ENCODE data around the gene SPRY1.

- TF ChIP-seq GATA2 (IDR thresholded peaks at IDR 0.05; ENCODE audit: low read depth, low read length) (no peak), GATA3 (IDR thresholded peaks at IDR 0.05; ENCODE audit: low read depth, low read length) (no peak)
Observed at GRCh38 chr4:123404533-123404932, 7.9 kb downstream of the SPRY1 start.

Measured in SH-SY5Y (cell line).